Measurements from ENCODE around the gene HNRNPU.

- TF ChIP-seq EZH2 (IDR thresholded peaks at IDR 0.05) (no peak), POLR2AphosphoS5 (IDR thresholded peaks at IDR 0.05; ENCODE audit: borderline replicate concordance, low read depth, low read length) (peak; percentile 56), FOXP2 (optimal IDR thresholded peaks at IDR 0.05; ENCODE audit: control extremely low read depth, extremely low read length, insufficient read depth) (peak; percentile 69)
These were observed 29.6 kb downstream of the HNRNPU start for GRCh38 chr1:244834543-244835275.
